Measurements from ENCODE around the gene CSRP1.
"Not testable (repeated sequence)": the region's sequence is repeated elsewhere in the genome, so short reads cannot be mapped to it uniquely, and the experiment has no call there.

CSRP1 gene

DNA sequence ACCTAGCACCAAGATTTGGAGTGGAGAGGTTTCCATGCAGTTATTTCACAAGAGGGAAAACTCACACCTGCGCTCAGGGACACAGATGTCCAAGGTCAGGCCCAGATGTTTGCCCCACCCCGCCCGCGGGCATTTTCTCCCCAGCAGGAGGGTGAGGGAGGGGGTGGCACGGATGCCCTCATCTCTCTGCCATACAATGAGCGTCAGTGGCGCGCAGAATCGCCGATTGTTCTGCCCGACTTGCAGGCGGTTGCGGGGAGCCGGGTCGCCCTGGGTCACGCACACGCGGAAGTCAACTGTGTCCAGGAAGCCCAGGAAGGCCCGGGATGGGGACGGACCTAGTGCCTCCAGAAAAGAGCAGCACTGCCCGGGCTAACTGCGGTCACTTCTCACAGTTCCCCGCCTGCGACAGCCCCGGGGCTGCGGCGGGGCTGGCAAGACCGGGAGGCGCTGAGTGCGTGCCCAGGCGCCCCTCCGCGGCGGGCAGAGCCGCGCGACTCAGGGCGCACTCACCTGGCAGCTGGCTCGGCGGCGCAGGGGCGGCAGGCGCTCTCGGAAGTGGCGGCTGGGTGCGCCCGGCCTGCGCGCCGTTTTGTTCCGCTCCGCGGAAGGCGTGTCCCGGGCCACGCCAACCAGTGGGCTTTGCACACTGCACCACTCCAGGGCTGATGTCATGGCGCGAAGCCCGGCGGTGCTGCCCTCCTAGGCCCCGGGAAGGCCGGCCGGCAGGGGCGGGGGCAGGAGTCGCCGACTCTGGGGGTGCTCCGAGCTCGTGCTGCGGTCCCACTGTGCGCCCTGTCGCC is at the start of gene CSRP1:
CSRP1 (minus strand) TSS at position 567 of the 803 bp plus-strand sequence. CDS start 10,820 bp downstream, outside the sequence.
- peak; percentile 59 to 83 (median 67) for DNase-seq (ENCODE audit: low read depth in 2 of 3, low spot score in 1 of 3)

DNA sequence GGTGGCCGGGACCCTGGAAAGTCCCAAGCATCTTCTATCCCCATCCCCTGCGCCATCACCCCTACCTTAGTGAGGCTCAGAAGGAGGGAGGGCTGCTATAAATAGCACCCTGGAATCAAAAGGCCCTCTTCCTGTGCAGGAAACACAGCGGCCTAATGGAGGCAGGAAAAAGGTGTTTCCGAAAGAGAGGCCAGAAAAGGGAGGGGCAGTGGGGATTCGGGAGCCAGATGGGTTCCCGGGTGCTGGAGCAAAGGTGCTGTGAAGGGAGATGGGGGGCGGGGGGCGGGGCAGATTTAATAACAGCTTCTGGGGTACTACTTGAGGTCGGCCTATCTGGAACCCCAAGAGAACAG is 48.6 kb upstream of the CSRP1 start:
- no peak for DNase-seq (ENCODE audit: low read depth in 2 of 3, low spot score in 1 of 3)

DNA sequence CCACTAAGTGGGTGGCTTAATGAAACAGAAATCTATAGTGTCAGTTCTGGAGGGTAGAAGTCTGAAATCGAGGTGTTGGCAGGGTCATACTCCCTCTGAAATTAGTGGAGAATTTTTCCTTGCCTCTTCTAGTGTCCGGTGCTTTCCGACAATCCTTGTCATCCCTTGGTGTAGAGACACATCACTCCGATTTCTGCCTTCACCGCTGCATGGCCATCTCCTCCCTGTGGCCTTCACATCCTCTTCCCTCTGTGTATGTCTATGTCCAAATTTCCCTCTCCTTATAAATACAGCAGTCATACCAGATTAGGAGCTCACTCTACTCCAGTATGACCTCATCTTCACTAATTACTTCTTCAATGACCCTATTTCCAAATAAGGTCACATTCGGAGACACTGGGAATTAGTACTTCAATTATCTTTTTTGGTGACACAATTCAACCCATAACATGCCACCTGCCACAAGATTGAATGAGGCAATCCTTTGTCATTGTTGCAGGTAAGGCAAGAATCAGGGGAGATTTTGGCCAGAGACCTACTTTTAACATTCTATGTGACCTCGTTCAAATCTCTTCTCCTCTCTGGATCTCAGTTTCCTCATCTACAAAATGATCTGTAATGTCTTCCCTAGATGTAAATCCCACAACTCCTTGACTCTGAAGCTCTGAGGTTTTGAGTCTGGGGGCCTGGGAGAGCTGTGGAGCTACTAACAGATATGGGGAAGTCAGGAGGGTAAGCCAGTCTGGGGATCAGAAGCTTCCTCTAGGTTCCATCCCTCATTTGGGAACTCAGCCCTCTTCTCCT is 48.1 kb upstream of the CSRP1 start:
- no peak for DNase-seq (ENCODE audit: low read depth in 2 of 3, low spot score in 1 of 3)

DNA sequence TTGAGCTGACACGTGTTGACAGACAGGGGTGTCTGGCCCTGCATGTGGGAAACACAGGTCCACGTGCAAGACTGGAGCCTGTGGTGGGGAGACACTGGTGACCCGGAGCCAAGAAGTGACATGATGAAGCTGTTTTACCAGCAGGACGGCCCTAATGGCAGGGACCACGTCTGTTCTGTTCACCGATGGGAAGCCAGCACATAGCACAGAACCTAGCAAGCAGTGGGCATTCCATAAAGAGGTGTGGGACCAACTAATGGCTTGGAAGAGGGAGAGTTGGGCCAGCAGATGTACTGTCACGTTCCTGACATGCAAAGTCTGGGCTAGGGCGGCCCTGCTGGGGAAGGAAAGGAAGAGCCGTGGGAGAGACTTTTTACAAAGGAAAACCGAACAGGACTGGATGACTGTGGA is 47.3 kb upstream of the CSRP1 start:
- no peak for DNase-seq (ENCODE audit: low read depth in 2 of 3, low spot score in 1 of 3)

DNA sequence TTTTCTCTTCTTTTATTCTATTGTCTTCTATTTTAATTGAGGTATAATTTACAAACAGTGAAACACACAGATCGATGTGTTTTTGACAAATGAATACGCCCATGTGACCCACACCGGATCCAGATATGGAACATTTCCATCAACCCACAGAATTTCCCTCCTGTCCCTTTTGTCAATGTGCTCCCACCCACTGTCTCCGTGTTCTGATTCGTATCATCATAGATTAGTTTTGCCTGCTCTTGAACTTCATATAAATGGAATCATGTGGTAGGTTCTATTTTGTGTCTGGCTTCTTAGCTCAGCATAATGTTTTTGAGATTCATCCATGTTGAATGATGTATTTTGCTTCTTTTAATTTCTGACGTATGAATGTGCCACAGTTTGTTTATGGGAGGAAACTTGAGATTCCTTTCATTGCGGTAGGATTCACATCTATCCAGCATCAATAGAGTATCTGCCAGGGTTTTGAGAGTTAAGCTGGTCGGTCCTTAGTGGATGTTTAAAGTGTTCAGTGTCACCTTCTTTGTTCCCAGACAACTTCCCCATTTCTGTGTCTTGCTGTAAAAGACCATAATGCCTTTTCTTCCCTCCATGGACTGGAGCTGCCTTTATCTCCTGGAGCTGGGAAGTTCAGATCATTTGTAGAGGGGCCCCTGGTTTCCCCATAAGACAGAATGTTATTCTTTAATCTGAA is 46.7 kb upstream of the CSRP1 start:
- DNase-seq (ENCODE audit: low read depth in 2 of 3, low spot score in 1 of 3): no peak

DNA sequence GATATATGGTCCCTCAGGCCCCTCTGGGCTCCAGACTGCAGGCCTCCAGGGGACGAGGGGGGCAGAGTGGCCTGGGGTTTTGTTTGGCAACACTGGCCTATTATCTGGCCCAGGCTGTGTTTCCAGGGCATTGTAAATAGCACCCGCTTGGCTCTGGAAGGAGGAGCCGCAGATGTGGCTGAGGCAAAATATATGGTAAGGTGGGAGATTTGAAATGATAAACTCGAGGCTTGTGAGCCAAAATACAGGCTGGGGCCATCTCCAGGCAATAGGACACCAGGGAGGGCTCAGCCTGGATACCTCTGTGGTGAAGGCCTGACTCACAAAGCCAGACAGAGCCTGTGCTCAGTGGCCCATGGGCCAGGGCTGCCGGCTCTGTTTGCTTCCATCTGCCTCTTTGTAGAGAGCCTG is 46.0 kb upstream of the CSRP1 start:
- DNase-seq (ENCODE audit: low read depth in 2 of 3, low spot score in 1 of 3): no peak

DNA sequence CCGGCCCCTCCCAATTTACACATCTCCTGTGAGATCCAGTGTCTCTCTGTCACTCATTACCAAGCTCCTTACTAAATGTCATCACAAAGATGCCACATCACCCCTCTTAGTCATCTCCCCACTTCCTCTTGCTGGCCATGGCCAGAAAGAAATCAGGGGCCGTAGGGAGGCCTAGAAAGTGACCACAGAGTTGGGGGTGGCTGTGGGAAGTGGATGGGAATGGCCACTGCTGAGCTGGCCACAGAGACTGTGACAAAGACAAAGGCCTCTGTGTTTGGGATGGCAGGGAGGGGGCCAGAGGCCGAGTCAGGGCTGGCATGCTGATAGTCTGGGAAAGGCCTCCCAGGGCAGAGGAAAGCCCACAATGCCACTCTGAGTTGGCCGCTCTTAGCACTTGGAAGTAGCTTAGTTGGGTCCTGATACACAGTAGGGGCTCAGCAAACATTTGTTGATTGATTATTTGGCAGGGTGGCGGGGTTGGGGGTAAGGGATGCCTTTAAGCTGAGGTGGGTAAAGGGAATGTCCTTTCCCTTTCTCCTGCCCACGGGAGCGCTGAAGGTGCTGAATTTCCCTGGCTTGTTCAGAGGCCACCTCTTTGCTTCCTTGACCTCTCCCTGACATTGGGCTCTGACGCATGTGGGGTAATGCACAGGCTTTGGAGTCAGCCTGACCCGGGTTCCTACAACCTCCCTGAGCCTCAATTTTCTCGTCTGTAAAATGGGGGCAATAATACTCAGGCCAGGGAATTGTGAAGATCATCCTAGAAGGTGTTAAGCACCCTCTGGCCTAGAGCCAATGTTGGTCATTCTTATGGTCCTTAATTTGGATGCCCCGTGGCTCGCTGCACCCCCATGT is 45.2 kb upstream of the CSRP1 start:
- DNase-seq (ENCODE audit: low read depth in 2 of 3, low spot score in 1 of 3): no peak

DNA sequence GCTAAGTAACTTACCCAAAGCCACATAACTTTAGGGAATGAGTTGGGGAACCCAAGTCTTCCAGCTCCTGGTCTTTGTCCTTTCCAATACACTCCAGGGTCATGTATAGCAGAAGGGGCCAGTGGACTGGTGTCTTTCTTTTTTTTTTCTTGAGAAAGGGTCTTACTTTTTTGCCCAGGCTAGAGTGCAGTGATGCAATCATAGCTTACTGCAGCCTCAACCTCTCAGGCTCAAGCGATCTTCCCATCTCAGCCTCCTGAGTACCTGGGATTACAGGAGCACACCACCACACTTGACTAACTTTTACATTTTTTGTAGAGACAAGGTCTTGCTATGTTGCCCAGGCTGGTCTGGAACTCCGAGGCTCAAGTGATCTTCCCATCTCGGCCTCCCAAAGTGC is 44.2 kb upstream of the CSRP1 start:
- DNase-seq (ENCODE audit: low read depth in 2 of 3, low spot score in 1 of 3): no peak

DNA sequence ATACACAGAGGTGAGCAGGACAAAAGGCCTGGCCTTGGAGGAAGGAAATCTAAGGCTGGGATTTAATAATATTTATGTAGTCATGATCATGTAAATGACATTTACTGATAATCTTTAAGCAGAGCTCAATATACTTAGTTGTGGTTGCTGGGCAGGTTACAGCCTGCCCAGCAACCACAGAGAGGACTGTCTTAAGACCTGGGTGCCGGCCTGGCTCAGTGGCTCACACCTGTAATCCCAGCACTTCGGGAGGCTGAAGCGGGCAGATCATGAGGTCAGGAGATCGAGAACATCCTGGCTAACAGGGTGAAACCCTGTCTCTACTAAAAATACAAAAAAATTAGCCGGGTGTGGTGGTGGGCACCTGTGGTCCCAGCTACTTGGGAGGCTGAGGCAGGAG is 42.6 kb upstream of the CSRP1 start:
- DNase-seq (ENCODE audit: low read depth in 2 of 3, low spot score in 1 of 3): not testable (repeated sequence)

DNA sequence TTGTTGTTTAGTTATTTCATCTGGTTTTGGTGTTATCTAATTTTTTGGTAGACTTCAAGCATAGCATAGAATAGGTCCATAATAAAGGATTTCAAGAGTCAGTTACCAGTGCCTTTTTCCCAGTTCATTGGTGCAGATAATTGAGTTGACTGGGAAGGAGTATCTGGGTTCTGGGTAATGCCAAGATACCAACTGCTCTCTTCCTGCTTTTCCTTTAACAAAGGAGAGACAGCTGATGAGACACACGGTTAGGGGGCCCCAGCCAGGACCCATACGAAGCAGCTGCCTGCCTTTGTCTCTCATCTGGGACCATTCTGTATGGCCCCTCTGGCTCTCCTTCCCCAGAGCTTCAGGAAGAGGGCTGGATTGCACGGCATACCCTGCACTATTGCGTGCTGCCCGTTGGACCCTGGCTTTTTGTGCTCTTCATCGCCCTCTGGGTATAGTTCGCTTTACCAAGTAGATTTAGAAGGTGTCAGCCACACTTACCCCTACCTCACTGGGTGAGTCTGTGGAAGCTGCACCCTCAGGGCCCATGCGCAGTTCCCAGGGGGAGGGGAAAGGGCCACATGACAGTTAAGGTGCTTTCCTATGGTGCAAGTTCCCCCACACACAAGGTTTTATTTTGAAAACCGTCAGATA is 39.0 kb upstream of the CSRP1 start:
- no peak for DNase-seq (ENCODE audit: low read depth in 2 of 3, low spot score in 1 of 3)

DNA sequence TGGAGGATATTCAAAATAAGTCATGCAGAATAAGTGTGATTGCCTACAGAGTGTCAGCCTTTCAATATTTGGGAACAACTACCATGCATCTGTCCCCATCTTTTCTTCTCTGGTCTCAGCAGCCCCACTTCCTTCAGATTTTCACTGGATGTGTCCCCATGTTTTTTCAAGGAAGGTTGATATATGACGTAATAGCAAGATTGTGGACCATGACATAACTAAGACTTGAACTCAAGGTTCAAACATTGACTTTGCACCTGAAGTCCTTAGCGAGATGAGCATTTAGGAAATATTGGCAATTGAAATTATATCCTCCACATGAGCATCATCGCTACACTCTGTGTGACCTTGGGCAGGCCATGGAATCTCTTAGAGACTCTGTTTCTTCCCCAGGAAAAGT is 37.8 kb upstream of the CSRP1 start:
- DNase-seq (ENCODE audit: low read depth in 2 of 3, low spot score in 1 of 3): no peak

DNA sequence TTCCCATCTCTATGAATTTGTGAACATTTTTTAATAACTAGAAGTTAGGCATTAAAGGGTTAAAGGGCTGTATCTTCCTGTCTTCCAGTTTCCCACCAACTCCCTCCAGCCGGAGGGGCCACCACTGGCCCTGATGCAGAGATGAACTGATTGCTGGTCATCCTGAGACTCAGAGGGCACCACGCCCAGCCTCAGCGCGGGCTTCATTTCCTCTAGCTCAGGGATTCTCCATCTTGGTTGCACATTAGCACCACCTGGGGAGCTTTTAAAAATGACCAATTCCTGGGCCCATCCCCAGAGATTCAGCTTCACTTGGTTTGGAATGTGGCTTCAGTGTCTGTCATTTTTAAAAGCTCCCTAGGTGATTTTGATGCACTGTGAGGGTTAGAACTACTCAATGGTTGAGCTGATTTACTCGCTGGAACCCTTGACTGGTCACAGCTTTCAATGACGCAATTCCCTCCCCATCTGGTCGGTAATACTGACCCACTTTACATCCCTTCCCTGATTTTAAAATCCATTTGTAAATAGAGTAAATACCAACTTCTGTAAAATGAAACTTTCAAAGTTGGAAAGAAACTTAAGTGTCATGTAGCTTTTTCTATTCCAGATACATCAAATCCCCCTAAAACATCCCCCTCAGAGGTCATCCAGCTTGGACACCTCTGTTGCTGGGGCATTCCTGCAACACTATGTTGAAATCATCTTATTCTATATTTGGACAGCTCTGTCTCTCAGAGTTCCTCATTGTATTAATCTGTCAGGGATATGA is 37.1 kb upstream of the CSRP1 start:
- DNase-seq (ENCODE audit: low read depth in 2 of 3, low spot score in 1 of 3): no peak

DNA sequence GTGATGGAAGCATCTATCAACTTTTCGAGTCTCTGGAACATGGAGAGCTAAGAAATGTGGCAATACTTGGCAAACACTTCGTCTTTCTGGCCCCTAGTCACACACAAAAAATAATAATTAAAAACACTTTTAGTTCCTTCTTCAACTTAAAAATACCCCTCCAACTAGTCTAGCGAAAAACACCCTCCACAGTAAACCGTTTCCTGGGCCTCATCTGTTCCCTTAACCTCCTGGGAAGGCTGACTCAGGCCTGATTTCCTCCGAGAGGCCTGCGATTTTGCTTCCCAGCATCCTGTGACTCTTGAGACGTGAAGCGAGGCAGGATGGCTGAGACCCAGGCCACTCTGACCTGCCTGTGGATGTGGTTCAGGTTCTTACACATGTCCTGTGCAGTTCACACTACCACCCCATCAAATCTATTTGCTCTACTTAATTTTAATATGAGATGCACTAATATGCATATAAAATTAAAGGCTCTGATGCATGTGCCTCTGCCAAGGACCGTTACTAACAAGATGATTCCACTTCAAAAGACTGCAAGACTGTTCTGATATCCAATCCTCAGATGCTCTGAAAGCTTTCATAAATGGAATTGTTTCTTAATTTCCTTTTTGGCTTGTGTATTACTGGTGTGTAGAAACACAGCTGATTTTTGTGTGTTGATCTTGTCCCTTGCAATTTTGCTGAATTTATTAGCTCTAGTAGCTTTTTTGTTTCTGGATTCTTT is 35.5 kb upstream of the CSRP1 start:
- no peak for DNase-seq (ENCODE audit: low read depth in 2 of 3, low spot score in 1 of 3)

DNA sequence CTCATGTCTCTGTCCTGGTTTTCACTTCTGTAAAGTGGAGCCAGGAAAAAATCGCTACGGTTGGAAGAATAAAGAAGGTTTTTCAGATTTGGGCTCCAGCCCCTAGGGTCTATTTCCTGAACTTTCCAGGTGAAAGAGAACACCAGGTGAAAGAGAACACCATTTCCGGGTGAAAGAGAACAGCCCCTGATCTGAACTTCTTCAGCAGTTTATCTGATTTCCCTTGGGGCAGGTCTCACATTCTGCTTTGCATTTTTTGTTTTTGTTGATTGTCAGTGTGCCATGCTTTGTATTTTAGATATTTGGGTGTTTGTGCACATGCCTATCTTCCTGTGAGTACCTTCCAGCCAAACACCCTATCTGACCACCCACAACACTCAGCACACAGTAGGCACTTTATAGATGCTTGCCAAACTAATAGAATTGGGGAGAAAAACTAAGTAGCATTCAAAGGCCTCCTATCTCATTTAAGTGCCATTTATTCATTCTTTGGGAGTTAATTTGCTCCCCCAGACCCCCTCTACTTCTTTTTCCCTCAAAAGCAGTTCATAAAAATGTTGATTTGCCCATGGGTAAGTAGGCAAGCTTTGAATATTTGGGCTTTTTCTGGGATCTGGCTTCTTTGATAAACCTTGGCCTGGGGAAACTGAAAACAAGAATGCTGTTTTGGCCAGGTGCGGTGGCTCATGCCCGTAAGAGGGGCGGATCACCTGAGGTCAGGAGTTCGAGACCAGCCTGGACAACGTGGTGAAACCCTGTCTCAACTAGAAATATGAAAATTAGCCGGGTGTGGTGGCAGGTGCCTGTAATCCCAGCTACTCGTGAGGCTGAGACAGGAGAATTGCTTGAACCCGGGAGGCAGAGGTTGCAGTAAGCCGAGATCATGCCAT is 34.2 kb upstream of the CSRP1 start:
- no peak for DNase-seq (ENCODE audit: low read depth in 2 of 3, low spot score in 1 of 3)

DNA sequence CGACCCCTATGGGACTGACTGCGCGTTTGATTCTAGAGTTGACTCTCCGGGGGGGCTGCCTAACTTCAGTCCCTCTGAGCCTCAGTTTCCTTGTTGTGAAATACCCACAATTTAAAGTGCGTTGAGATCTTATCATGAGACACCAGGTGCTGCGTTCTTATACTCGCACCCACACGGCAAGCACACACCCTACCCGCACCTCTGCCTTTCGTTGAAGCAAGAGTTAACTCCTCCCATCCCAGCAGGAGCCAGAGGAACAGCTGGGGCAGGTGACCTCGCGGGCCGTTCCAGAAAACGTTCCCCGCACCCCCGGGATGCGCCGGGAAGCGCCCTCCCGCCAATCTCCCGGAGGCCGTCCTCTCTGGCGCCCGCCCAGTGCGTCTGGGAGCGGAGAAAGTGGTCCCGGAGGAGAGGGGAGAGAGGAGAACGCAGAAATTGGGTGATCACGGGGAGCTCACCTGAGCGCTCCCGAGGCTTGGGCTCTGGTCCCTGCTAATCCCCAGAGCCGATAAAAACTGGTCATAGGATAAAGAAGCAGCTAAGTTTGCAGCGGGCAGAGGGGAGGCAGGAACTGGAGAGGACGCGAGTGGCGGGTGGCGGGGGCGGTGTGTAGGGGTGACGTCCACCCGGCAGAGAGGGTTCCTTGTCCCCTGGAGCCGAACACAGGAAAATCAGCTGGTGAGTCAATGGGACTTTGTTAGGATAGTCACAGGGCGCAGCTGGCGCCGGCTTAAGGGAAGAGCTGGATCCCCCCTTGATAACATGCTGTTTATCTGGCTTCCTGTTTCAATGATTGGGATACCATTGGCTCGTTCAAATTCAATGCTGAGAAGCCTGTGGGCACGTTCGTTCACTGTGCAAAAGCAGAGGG is 32.9 kb upstream of the CSRP1 start:
- DNase-seq (ENCODE audit: low read depth in 2 of 3, low spot score in 1 of 3): no peak

DNA sequence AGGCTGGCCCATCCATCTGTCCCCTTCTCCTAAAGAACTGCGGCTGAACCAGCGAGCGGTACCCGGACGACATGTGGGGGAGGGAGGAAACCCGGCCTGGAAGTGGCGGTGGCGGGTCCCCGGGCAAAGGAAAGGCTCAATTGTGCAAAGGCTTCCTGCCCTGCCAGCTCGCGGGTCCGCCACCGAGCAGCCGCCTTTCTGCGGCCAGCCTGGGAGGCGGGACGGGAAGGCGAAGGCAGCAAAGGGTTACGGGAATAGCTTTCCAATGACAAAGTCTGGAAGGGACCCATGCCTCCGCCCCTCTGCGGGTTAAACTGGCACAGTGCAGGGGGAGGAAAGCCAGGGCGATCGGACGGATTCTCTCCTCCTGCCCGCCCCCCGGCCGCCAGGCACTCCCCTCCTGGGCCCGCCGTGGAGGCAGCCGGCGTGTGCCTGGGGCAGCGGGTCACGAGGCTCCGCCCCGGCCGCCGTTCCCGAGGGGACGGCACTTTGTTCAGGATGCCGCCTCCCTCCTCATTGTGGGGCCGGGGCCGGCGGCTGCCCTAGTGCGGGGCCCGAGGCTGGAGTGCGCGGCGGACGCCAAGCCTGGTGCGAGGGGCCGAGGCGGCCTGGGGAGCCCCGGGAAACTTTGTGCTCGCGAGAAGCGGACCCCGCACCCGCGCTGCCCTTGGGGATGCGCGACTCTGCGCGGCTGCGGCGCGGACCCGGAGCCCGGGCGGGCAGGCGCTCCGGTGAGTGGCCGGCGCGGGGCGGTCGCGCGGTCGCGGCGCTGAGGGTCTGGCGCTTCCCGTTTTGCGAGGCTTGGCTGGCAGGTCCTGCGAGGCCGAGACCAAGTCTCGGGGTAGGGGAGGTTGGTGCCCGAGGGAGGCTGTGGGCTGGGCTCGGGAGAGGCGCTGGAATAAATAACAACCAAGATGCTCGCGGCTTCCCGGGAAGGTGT is 32.0 kb upstream of the CSRP1 start, which contains the start of gene NAV1:
NAV1 (plus strand) TSS at position 516 of the 940 bp plus-strand sequence. CDS start 83,758 bp downstream, outside the sequence.
- DNase-seq (ENCODE audit: low read depth in 2 of 3, low spot score in 1 of 3): no peak

Measured in stimulated activated CD4-positive, alpha-beta T cell treated with anti-CD3 and anti-CD28 coated beads, Interleukin-12 subunit alpha, Interleukin-12 subunit beta, amount 100 ng/mL, for 48 hours (primary cell).